Measurements from ENCODE around the gene SIMC1. TPM values are rescaled to one million over a fixed set of nuclear protein-coding genes. Genes with fewer than 3 reads are reported as not detected.
"Not testable (repeated sequence)": the region's sequence is repeated elsewhere in the genome, so short reads cannot be mapped to it uniquely, and the experiment has no call there.

SIMC1 gene
- total RNA-seq, 1 donor from 2014 or later: 10.9 TPM

DNA sequence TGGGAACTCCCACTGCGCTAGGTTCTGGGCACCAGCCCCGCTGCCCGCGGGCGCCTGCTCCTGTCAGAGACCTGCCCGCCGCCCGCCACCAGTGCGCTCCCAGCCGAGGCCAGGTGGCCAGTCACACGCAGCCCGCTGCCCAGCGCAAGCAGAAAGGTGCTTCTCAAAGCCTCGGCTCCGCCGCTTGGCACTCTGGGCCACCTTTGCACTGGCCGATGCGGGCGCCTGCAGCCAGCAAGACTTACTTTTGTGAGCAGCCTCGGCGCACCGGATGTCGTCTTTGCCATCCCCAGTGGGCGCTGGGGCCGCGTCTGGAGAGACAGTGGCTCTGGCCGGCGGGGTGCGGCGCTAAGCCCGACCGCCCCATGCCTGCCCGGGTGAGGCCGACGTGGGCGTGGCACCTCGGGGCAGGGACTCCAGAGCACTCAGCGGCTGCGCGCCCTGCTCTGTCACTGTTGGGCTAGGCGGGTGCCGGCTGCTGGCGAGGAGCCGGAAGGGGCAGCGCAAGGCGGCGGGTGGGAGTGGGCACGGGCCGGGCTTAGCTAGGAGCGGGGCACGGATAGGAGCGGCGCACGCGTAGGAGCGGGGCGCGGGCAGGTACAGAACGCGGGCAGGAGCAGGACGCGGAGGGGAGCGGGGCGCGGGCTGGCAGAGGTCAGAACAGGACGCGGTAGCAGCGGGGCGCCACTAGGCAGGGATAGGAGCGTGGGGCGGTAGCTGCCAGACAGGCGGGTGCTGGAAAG, 39.1 kb upstream of the SIMC1 start:
- H2AFZ ChIP-seq (replicated peaks): peak overlapping the region; percentile 79
- H3K4me3 ChIP-seq: peak overlapping the region; percentile 55
- H3K9ac ChIP-seq: not testable (repeated sequence)

DNA sequence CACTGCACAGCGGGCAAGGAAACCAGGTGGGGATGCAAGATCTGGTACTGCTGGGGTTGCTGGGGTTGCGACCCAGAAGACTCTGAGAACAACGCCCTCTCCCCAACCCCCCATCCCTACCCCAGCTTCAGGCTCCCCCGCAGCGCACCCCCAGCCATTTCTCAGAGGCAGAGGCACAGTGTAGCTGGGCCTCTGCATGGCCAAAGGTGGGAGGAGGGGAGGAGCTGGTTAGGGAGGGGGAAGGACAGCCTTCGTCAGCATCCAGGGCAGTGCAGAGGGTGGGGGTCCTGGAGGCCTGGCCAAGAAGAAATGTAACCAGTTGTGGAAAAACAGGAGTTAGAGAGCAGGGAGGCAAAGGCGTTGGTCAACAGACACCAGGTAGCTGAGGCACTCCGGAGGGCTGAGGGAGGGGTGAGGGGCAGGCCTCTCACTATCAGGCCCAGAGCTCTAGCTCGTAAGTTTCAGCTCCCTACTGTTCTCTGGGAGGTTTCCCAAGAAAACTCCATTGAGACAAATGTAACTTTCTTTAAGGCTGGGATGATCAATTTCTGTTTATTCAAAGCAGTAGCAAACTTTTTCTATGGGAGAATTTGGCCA, 38.3 kb upstream of the SIMC1 start:
- not testable (repeated sequence) for H3K36me3 ChIP-seq; H3K9ac ChIP-seq; H4K20me1 ChIP-seq (ENCODE audit: low read depth); H3K4me1 ChIP-seq; H3K36me3 Mint-ChIP-seq; H3K79me2 ChIP-seq (ENCODE audit: low read depth); H3K9me3 Mint-ChIP-seq; H2AFZ ChIP-seq (replicated peaks); H3K27ac Mint-ChIP-seq; H3K4me1 Mint-ChIP-seq; H3K9me3 ChIP-seq (ENCODE audit: low read depth); H3K27ac ChIP-seq; H3F3A ChIP-seq (ENCODE audit: low read depth); DNase-seq (ENCODE audit: low spot score)
- Mint-ChIP-seq H3K27me3 (ENCODE audit: insufficient read depth, low read depth) (peaks cover 21% of the 10 kb centered on the region), H3K4me3 (peak overlapping the region; percentile 76)
- H3K27me3 ChIP-seq: peaks cover 56% of the 10 kb centered on the region
- H3K4me2 ChIP-seq: peak overlapping the region; percentile 85
- peak overlapping the region; percentile 55 for H3K4me3 ChIP-seq

More for the DNA sequence above, 39.1 kb upstream of the SIMC1 start:
- H3F3A ChIP-seq (ENCODE audit: low read depth); H3K9me3 Mint-ChIP-seq; H3K27ac Mint-ChIP-seq; H3K4me1 Mint-ChIP-seq; H3K36me3 ChIP-seq; H3K27ac ChIP-seq; H3K36me3 Mint-ChIP-seq; H3K9me3 ChIP-seq (ENCODE audit: low read depth); H4K20me1 ChIP-seq (ENCODE audit: low read depth); H3K79me2 ChIP-seq (ENCODE audit: low read depth); H3K4me1 ChIP-seq: not testable (repeated sequence)
- DNase-seq (ENCODE audit: low spot score): peak; percentile 48
- Mint-ChIP-seq H3K27me3 (ENCODE audit: insufficient read depth, low read depth) (peaks cover 23% of the 10 kb centered on the region), H3K4me3 (peak overlapping the region; percentile 76)
- Histone ChIP-seq H3K4me2 (peak overlapping the region; percentile 85), H3K27me3 (peaks cover 63% of the 10 kb centered on the region)
- TF ChIP-seq EZH2 (IDR thresholded peaks at IDR 0.05) (peak; percentile 83), EZH2phosphoT487 (IDR thresholded peaks at IDR 0.05) (peak; percentile 51)

DNA sequence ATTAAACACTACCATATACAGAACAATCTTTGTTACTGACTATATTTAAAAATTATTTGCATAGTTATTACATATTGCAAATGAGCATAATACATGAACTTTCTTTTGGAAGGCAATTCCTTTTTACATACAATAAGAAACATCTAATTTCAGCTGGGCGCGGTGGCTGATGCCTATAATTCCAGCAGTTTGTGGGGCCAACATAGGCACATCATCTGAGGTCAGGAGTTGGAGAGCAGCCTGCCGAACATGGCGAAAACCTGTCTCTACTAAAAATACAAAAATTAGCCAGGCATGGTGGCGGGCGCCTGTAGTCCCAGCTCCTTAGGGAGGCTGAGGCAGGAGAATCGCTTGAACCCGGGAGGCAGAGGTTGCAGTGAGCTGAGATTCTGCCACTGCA, 36.4 kb upstream of the SIMC1 start:
- H3F3A ChIP-seq (ENCODE audit: low read depth): no peaks in the 10 kb centered on the region
- H2AFZ ChIP-seq (replicated peaks): no peak overlapping the region
- H3K4me3 ChIP-seq: no peak overlapping the region
- H3K36me3 ChIP-seq: no peaks in the 10 kb centered on the region
- H3K27ac ChIP-seq: no peak overlapping the region
- Mint-ChIP-seq H3K36me3 (no peaks in the 10 kb centered on the region), H3K9me3 (no peaks in the 10 kb centered on the region), H3K4me3 (no peak overlapping the region), H3K27ac (no peak overlapping the region), H3K4me1 (peaks cover 2% of the 10 kb centered on the region), H3K27me3 (ENCODE audit: insufficient read depth, low read depth) (peaks cover 21% of the 10 kb centered on the region)
- peaks cover 44% of the 10 kb centered on the region for H3K27me3 ChIP-seq
- no peaks in the 10 kb centered on the region for H4K20me1 ChIP-seq (ENCODE audit: low read depth)
- H3K79me2 ChIP-seq (ENCODE audit: low read depth): no peaks in the 10 kb centered on the region
- no peaks in the 10 kb centered on the region for H3K9me3 ChIP-seq (ENCODE audit: low read depth)
- H3K9ac ChIP-seq: no peak overlapping the region
- DNase-seq (ENCODE audit: low spot score): no peak
- no peaks in the 10 kb centered on the region for H3K4me1 ChIP-seq
- H3K4me2 ChIP-seq: no peak overlapping the region
- TF ChIP-seq EZH2 (IDR thresholded peaks at IDR 0.05): no peak
- no peak for TF ChIP-seq EZH2phosphoT487 (IDR thresholded peaks at IDR 0.05)
- TF ChIP-seq, protein P1, sequence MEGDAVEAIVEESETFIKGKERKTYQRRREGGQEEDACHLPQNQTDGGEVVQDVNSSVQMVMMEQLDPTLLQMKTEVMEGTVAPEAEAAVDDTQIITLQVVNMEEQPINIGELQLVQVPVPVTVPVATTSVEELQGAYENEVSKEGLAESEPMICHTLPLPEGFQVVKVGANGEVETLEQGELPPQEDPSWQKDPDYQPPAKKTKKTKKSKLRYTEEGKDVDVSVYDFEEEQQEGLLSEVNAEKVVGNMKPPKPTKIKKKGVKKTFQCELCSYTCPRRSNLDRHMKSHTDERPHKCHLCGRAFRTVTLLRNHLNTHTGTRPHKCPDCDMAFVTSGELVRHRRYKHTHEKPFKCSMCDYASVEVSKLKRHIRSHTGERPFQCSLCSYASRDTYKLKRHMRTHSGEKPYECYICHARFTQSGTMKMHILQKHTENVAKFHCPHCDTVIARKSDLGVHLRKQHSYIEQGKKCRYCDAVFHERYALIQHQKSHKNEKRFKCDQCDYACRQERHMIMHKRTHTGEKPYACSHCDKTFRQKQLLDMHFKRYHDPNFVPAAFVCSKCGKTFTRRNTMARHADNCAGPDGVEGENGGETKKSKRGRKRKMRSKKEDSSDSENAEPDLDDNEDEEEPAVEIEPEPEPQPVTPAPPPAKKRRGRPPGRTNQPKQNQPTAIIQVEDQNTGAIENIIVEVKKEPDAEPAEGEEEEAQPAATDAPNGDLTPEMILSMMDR (IDR thresholded peaks at IDR 0.05): no peak

DNA sequence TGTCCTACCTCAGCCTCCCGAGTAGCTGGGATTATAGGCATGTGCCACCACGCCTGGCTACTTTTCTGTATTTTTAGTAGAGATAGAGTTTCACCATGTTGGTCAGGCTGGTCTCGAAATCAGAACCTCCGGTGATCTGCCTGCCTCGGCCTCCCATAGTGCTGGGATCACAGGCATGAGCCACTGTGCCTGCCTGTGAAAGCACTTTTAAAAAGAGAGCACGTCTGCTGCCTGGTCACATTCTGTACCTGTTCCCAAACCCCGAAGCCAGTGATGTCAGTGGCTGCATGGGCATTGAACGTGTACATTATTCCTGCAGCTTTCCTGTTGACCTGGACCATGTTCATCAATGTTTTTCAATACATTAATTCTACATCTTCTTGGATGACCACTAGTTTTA, 35.1 kb upstream of the SIMC1 start:
- no peaks in the 10 kb centered on the region for H3K4me1 ChIP-seq
- H2AFZ ChIP-seq (replicated peaks): no peak overlapping the region
- no peak overlapping the region for H3K4me2 ChIP-seq
- Mint-ChIP-seq H3K27ac (no peak overlapping the region), H3K4me1 (no peaks in the 10 kb centered on the region), H3K36me3 (no peaks in the 10 kb centered on the region), H3K27me3 (ENCODE audit: insufficient read depth, low read depth) (peaks cover 14% of the 10 kb centered on the region), H3K9me3 (no peaks in the 10 kb centered on the region), H3K4me3 (no peak overlapping the region)
- no peaks in the 10 kb centered on the region for H4K20me1 ChIP-seq (ENCODE audit: low read depth)
- DNase-seq (ENCODE audit: low spot score): no peak
- no peak overlapping the region for H3K4me3 ChIP-seq
- H3K9ac ChIP-seq: no peak overlapping the region
- H3K36me3 ChIP-seq: no peaks in the 10 kb centered on the region
- no peaks in the 10 kb centered on the region for H3K9me3 ChIP-seq (ENCODE audit: low read depth)
- no peak overlapping the region for H3K27ac ChIP-seq
- peaks cover 31% of the 10 kb centered on the region for H3K27me3 ChIP-seq
- H3F3A ChIP-seq (ENCODE audit: low read depth): no peaks in the 10 kb centered on the region
- TF ChIP-seq, protein P1 (IDR thresholded peaks at IDR 0.05): no peak
- no peak for TF ChIP-seq EZH2phosphoT487 (IDR thresholded peaks at IDR 0.05)
- TF ChIP-seq EZH2 (IDR thresholded peaks at IDR 0.05): no peak
- no peaks in the 10 kb centered on the region for H3K79me2 ChIP-seq (ENCODE audit: low read depth)

DNA sequence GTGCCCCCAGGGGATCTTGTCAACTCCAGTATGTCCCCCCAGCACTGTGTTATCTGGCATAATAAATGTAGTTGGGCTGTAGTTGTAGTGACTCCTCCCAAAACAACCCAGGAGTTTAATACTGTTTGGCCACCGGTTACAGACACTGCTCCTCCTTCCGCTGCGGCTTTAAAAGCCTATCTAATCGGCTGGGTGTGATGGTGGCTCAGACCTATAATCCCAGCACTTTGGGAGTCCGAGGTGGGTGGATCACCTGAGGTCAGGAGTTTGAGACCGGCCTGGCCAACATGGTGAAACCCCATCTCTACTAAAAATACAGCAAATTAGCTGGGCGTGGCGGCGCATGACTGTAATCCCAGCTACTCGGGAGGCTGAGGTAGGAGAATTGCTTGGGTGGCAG, 34.7 kb upstream of the SIMC1 start:
- H3K27ac ChIP-seq; H3K36me3 Mint-ChIP-seq; H3K4me2 ChIP-seq; H3K9me3 Mint-ChIP-seq; H3K4me3 ChIP-seq; H2AFZ ChIP-seq (replicated peaks); DNase-seq (ENCODE audit: low spot score); H3K4me1 ChIP-seq; H3F3A ChIP-seq (ENCODE audit: low read depth); H3K4me1 Mint-ChIP-seq; H3K9ac ChIP-seq; H3K4me3 Mint-ChIP-seq; H3K9me3 ChIP-seq (ENCODE audit: low read depth); H3K36me3 ChIP-seq; H3K27ac Mint-ChIP-seq; H4K20me1 ChIP-seq (ENCODE audit: low read depth); H3K79me2 ChIP-seq (ENCODE audit: low read depth): not testable (repeated sequence)
- H3K27me3 Mint-ChIP-seq (ENCODE audit: insufficient read depth, low read depth): peaks cover 12% of the 10 kb centered on the region
- peaks cover 26% of the 10 kb centered on the region for H3K27me3 ChIP-seq

DNA sequence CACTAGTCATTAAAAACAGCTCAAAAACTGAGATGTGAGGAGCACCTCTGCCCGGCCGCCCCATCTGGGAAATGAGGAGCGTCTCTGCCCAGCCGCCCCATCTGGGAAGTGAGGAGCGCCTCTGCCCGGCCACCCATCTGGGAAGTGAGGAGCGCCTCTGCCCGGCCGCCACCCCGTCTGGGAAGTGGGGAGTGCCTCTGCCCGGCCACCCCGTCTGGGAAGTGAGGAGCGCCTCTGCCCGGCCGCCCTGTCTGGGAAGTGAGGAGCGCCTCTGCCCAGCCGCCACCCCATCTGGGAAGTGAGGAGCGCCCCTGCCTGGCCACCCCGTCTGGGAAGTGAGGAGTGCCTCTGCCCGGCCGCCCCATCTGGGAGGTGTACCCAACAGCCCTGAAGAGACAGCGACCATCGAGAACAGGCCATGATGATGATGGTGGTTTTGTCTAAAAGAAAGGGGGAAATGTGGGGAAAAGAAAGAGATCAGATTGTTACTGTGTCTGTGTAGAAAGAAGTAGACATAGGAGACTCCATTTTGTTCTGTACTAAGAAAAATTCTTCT, 23.7 kb upstream of the SIMC1 start:
- H3K4me1 ChIP-seq; H3K36me3 ChIP-seq; DNase-seq (ENCODE audit: low spot score); H4K20me1 ChIP-seq (ENCODE audit: low read depth); H3K27me3 ChIP-seq; H3K4me2 ChIP-seq; H3F3A ChIP-seq (ENCODE audit: low read depth); H2AFZ ChIP-seq (replicated peaks); H3K9ac ChIP-seq; H3K4me3 Mint-ChIP-seq; H3K9me3 Mint-ChIP-seq; H3K4me3 ChIP-seq; H3K27me3 Mint-ChIP-seq (ENCODE audit: insufficient read depth, low read depth); H3K36me3 Mint-ChIP-seq; H3K4me1 Mint-ChIP-seq; H3K27ac Mint-ChIP-seq; H3K79me2 ChIP-seq (ENCODE audit: low read depth); H3K9me3 ChIP-seq (ENCODE audit: low read depth); H3K27ac ChIP-seq: not testable (repeated sequence)
